Osteoblast (primary cell): ENCODE measurements around the gene ESR1. TPM values are rescaled to one million over a fixed set of nuclear protein-coding genes. Genes with fewer than 3 reads are reported as not detected.

Experiments
- DNase-seq: peaks from one replicate; pipeline ENCODE4 v3.0.0; 2011; ENCODE audit warnings: low spot score, mixed read lengths; ENCODE audit not compliant: insufficient read length; ENCODE audit errors: missing footprints
- H2AFZ ChIP-seq: 2 replicates; pipeline ENCODE4 v1.6.0; 2011; ENCODE audit warnings: mild to moderate bottlenecking, low read length
- H3K27ac ChIP-seq: 2 replicates; pipeline ENCODE4 v1.5.1; 2011; ENCODE audit warnings: mild to moderate bottlenecking, low read depth, low read length, moderate library complexity
- H3K27me3 ChIP-seq: 2 replicates; pipeline ENCODE4 v1.6.0; 2012; ENCODE audit warnings: mild to moderate bottlenecking, control low read depth, inconsistent platforms, low read length, moderate library complexity; ENCODE audit not compliant: insufficient read depth
- H3K36me3 ChIP-seq: 2 replicates; pipeline ENCODE4 v1.5.1; 2011; ENCODE audit warnings: mild to moderate bottlenecking, low read length, control low read depth, moderate library complexity; ENCODE audit not compliant: insufficient read depth
- H3K4me1 ChIP-seq: 2 replicates; pipeline ENCODE4 v1.5.1; 2011; ENCODE audit warnings: mild to moderate bottlenecking, low read length, control low read depth, moderate library complexity; ENCODE audit not compliant: insufficient read depth
- H3K4me2 ChIP-seq: 2 replicates; pipeline ENCODE4 v1.6.0; 2011; ENCODE audit warnings: mild to moderate bottlenecking, low read length; ENCODE audit not compliant: insufficient read depth
- H3K4me3 ChIP-seq: fragments of 200-600 bp; sonication (generic); 3 replicates; pipeline ENCODE4 v1.5.1; 2012; ENCODE audit warnings: mild to moderate bottlenecking, low read length, inconsistent platforms; ENCODE audit not compliant: insufficient read depth
- H3K79me2 ChIP-seq: 2 replicates; pipeline ENCODE4 v1.6.0; 2012; ENCODE audit warnings: mild to moderate bottlenecking, low read length, control low read depth, inconsistent platforms; ENCODE audit not compliant: insufficient read depth
- H3K9me3 ChIP-seq: 2 replicates; pipeline ENCODE4 v1.5.1; 2011; ENCODE audit warnings: low read depth, low read length, control low read depth
- H4K20me1 ChIP-seq: 2 replicates; pipeline ENCODE4 v1.6.0; 2012; ENCODE audit warnings: mild to moderate bottlenecking, low read length, control low read depth; ENCODE audit not compliant: insufficient read depth
- CTCF ChIP-seq: IDR thresholded peaks from 2 replicates; pipeline ENCODE4 v1.5.1; 2011; ENCODE audit warnings: mild to moderate bottlenecking, low read depth, low read length, moderate library complexity; ENCODE audit errors: extremely low read depth
- total RNA-seq: library from RNA; depleted of rRNA; stranded (reverse); fragments of >200 nt; gene quantifications from 2 replicates; pipeline ENCODE4 v1.2.3, GENCODE V29; 2012

ESR1 gene
- total RNA-seq, 1 donor = 3.3 TPM

GRCh38 chr6:152078001-152078400 is 270.5 kb downstream of the ESR1 start:
- no peaks in the 10 kb centered on the region for H3K27me3 ChIP-seq
- no peak overlapping the region for H3K27ac ChIP-seq
- no peak for TF ChIP-seq CTCF
- H3K4me2 ChIP-seq = no peak overlapping the region
- no peaks in the 10 kb centered on the region for H3K9me3 ChIP-seq
- no peaks in the 10 kb centered on the region for H3K36me3 ChIP-seq
- H4K20me1 ChIP-seq = no peaks in the 10 kb centered on the region
- no peak for DNase-seq
- H3K4me3 ChIP-seq = no peak overlapping the region
- H2AFZ ChIP-seq = no peak overlapping the region
- H3K4me1 ChIP-seq = no peaks in the 10 kb centered on the region
- H3K79me2 ChIP-seq = no peaks in the 10 kb centered on the region

GRCh38 chr6:152078804-152079203 is 271.3 kb downstream of the ESR1 start:
- Histone ChIP-seq H3K9me3 (no peaks in the 10 kb centered on the region), H3K4me1 (no peaks in the 10 kb centered on the region)
- TF ChIP-seq CTCF = no peak

GRCh38 chr6:152085451-152085921 is 278.0 kb downstream of the ESR1 start:
- no peaks in the 10 kb centered on the region for H3K36me3 ChIP-seq
- no peak for DNase-seq
- no peak overlapping the region for H2AFZ ChIP-seq
- peaks cover 12% of the 10 kb centered on the region for H3K4me1 ChIP-seq
- no peaks in the 10 kb centered on the region for H4K20me1 ChIP-seq
- no peak overlapping the region for H3K27ac ChIP-seq
- no peak for TF ChIP-seq CTCF
- no peaks in the 10 kb centered on the region for H3K79me2 ChIP-seq
- H3K4me2 ChIP-seq = no peak overlapping the region
- no peaks in the 10 kb centered on the region for H3K9me3 ChIP-seq
- H3K27me3 ChIP-seq = no peaks in the 10 kb centered on the region
- H3K4me3 ChIP-seq = no peak overlapping the region

More at GRCh38 chr6:152078804-152079203, 271.3 kb downstream of the ESR1 start:
- no peaks in the 10 kb centered on the region for H4K20me1 ChIP-seq
- no peak overlapping the region for H2AFZ ChIP-seq
- no peaks in the 10 kb centered on the region for H3K36me3 ChIP-seq
- H3K4me2 ChIP-seq = no peak overlapping the region
- no peak overlapping the region for H3K4me3 ChIP-seq
- H3K27ac ChIP-seq = no peak overlapping the region
- H3K79me2 ChIP-seq = no peaks in the 10 kb centered on the region
- no peaks in the 10 kb centered on the region for H3K27me3 ChIP-seq
- DNase-seq = no peak

GRCh38 chr6:152086223-152086873 is 278.9 kb downstream of the ESR1 start:
- no peaks in the 10 kb centered on the region for H3K79me2 ChIP-seq
- no peaks in the 10 kb centered on the region for H3K36me3 ChIP-seq
- no peak overlapping the region for H3K27ac ChIP-seq
- H3K4me1 ChIP-seq = peaks cover 18% of the 10 kb centered on the region
- H4K20me1 ChIP-seq = no peaks in the 10 kb centered on the region
- no peak overlapping the region for H3K4me3 ChIP-seq
- TF ChIP-seq CTCF = no peak
- no peaks in the 10 kb centered on the region for H3K9me3 ChIP-seq
- no peak for DNase-seq
- H2AFZ ChIP-seq = no peak overlapping the region
- H3K27me3 ChIP-seq = no peaks in the 10 kb centered on the region
- H3K4me2 ChIP-seq = no peak overlapping the region
